Left ventricle myocardium inferior (tissue), 1 donor: ENCODE data around the gene MALRD1. TPM values are rescaled to one million over a fixed set of nuclear protein-coding genes. Genes with fewer than 3 reads are reported as not detected.

ENCODE experiments used
- DNase-seq: peaks from one replicate; pipeline ENCODE4 v3.0.0-alpha.2; 2020
- H3K27ac ChIP-seq: fragments of 200-600 bp; replicated peaks from 2 replicates; pipeline ENCODE4 v1.8.0; 2021
- H3K27me3 ChIP-seq: fragments of 200-600 bp; 2 replicates; pipeline ENCODE4 v1.8.0; 2021; ENCODE audit warnings: low read depth
- H3K36me3 ChIP-seq: fragments of 200-600 bp; 2 replicates; pipeline ENCODE4 v1.8.0; 2021
- H3K4me1 ChIP-seq: fragments of 200-600 bp; 2 replicates; pipeline ENCODE4 v1.8.0; 2021
- H3K4me3 ChIP-seq: fragments of 200-600 bp; 2 replicates; pipeline ENCODE4 v1.8.0; 2021; ENCODE audit warnings: mild to moderate bottlenecking, moderate library complexity
- H3K9me3 ChIP-seq: fragments of 200-600 bp; replicated peaks from 2 replicates; pipeline ENCODE4 v1.8.0; 2021
- CTCF ChIP-seq: fragments of 200-600 bp; IDR thresholded peaks from 2 replicates; pipeline ENCODE4 v1.8.0; 2021; ENCODE audit warnings: antibody characterized with exemption, mild to moderate bottlenecking, borderline replicate concordance
- intact Hi-C: fragments of 100-400 bp; cut with micrococcal nuclease; formaldehyde crosslinking; loops from one replicate; pipeline ENCODE4 v1.11.0; 2022
- long read RNA-seq: library from polyadenylated mRNA; unstranded; transcript quantifications from one replicate; pipeline ENCODE4 v2.0.0, GENCODE V29; 2021
- total RNA-seq: library from RNA; stranded (reverse); fragmentation: NEBNext Ultra II Directional; extraction: Animal tissue kit (Norgen Biotek cat#: 25700); gene quantifications from one replicate; pipeline ENCODE4 v1.2.1, GENCODE V29; 2021
- donor health status: DM: no; HTN: yes; CAD: no; lungs with severe emphysema.

MALRD1 gene
- 0.47 TPM for total RNA-seq
- long read RNA-seq: 0 reads

DNA sequence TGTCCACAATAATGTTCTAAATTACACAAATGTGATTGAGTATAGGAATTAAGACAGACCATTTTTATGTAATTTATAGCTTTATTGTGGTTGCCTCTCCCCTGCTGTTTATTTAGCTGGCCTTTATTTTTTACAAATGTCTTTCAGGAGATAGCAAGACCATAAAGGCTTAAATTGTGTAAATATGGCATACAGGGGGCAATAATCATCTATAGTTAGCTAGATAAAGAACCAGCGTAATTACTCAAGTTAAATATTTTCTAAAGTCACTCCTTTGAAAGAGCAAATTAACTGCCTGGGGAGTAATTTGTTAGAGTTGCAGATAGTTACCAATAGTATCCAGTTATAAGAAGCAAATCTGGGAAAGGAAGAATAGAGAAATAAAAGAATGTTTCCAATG, at the start of gene MALRD1:
MALRD1 (plus strand) TSS at position 313 of the 400 bp plus-strand sequence. CDS start 138 bp downstream, outside the sequence.
- Histone ChIP-seq H3K9me3 (no peaks in the 10 kb centered on the region), H3K36me3 (no peaks in the 10 kb centered on the region), H3K27me3 (no peaks in the 10 kb centered on the region), H3K27ac (no peak within 1 kb of the TSS), H3K4me3 (no peak within 1 kb of the TSS), H3K4me1 (no peaks in the 10 kb centered on the region)
- no peak for TF ChIP-seq CTCF
- intact Hi-C loops: no loop called here
- DNase-seq: no peak

DNA sequence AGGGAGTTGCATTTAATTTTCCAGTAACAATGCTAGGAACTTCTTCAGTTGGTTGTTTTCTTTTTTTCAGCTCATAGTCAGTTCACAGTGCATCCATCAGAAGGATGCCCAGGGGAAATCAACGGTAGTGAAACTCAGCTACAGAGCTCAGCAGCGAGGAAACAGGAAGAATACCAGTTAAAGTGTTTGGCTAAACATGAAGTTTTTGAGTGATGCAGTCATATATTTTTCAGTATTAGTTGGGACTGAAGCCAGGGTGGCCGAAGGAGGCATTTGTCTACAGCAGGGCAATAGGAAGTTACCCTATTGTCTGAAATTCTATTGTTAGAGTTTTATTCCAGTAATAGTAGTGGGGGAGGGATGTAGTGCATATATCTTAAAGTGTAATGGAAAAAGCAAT, 45.3 kb upstream of the MALRD1 start:
- no peak for DNase-seq
- Histone ChIP-seq H3K9me3 (peaks cover 10% of the 10 kb centered on the region), H3K27ac (peak overlapping the region; percentile 67), H3K4me1 (no peaks in the 10 kb centered on the region), H3K27me3 (no peaks in the 10 kb centered on the region), H3K4me3 (no peak overlapping the region), H3K36me3 (no peaks in the 10 kb centered on the region)
- intact Hi-C loops: no loop called here
- TF ChIP-seq CTCF: no peak

- no peak for DNase-seq
- TF ChIP-seq CTCF: no peak
- H3K9me3 ChIP-seq: peaks cover 22% of the 10 kb centered on the region
- H3K36me3 ChIP-seq: no peaks in the 10 kb centered on the region
- no peaks in the 10 kb centered on the region for H3K4me1 ChIP-seq
- intact Hi-C loops: no loop called here
- no peak overlapping the region for H3K4me3 ChIP-seq
- no peak overlapping the region for H3K27ac ChIP-seq
- H3K27me3 ChIP-seq: no peaks in the 10 kb centered on the region
These were observed 36.5 kb upstream of the MALRD1 start for GRCh38 chr10:19012111-19012510.

DNA sequence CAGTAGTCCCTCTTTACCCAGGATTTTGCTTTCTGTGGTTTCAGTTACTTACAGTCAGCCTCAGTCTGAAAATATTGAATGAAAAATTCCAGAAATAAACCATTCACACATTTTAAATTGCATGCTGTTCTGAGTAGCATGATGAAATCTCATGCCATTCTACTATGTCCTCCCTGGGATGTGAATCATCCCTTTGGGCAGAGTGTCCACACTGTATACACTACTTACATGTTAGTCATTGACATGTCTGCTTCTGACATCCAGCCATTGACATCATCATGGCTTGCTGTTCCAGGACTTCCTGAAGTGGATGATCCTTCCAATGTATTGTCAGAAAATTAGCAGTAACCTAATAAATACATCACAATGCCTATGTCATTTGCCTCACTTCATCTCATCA, 34.6 kb upstream of the MALRD1 start:
- Histone ChIP-seq H3K27me3 (no peaks in the 10 kb centered on the region), H3K36me3 (no peaks in the 10 kb centered on the region), H3K4me3 (no peak overlapping the region), H3K4me1 (no peaks in the 10 kb centered on the region), H3K9me3 (peaks cover 22% of the 10 kb centered on the region), H3K27ac (no peak overlapping the region)
- intact Hi-C loops: no loop called here
- DNase-seq: no peak
- TF ChIP-seq CTCF: no peak

- no peak for DNase-seq
- H3K27me3 ChIP-seq: no peaks in the 10 kb centered on the region
- H3K27ac ChIP-seq: no peak overlapping the region
- no peak overlapping the region for H3K4me3 ChIP-seq
- TF ChIP-seq CTCF: no peak
- no peaks in the 10 kb centered on the region for H3K36me3 ChIP-seq
- H3K4me1 ChIP-seq: no peaks in the 10 kb centered on the region
- intact Hi-C loops: no loop called here
- H3K9me3 ChIP-seq: peaks cover 22% of the 10 kb centered on the region
These were observed 34.1 kb upstream of the MALRD1 start for GRCh38 chr10:19014498-19014897.
